Testis (tissue), 3 donors: ENCODE measurements around the gene DRGX. TPM values are rescaled to one million over a fixed set of nuclear protein-coding genes. Genes with fewer than 3 reads are reported as not detected.

Source experiments
- DNase-seq: peaks from one replicate; pipeline ENCODE4 v3.0.0-alpha.2; 2019
- H3K27ac ChIP-seq, 2 donors: fragments of 200-600 bp; sonication (generic); one replicate each; pipeline ENCODE4 v1.5.1; 2019
- H3K27me3 ChIP-seq: fragments of 200-600 bp; sonication (generic); one replicate; pipeline ENCODE4 v1.5.1; 2019
- H3K36me3 ChIP-seq: fragments of 200-600 bp; sonication (generic); one replicate; pipeline ENCODE4 v1.5.1; 2017; ENCODE audit warnings: low read depth; ENCODE audit errors: missing control alignments
- H3K4me1 ChIP-seq: fragments of 200-600 bp; sonication (generic); one replicate; pipeline ENCODE4 v1.5.1; 2019
- H3K4me3 ChIP-seq, 2 donors: fragments of 200-600 bp; sonication (generic); one replicate each; pipeline ENCODE4 v1.5.1; 2017 to 2019
- H3K9me3 ChIP-seq: fragments of 200-600 bp; sonication (generic); one replicate; pipeline ENCODE4 v1.5.1; 2017
- CTCF ChIP-seq, 3 experiments: fragments of 450-650 bp in 2 of 3; fragments of 200-600 bp in 1 of 3; sonication (generic) in 1 of 3; IDR thresholded peaks; one replicate each; pipeline ENCODE4 v1.5.1; 2016 to 2019; ENCODE audit warnings: antibody characterized with exemption in 3 of 3, mild to moderate bottlenecking in 2 of 3, moderate library complexity in 1 of 3
- POLR2A ChIP-seq: fragments of 450-650 bp; IDR thresholded peaks from one replicate; pipeline ENCODE4 v1.6.1; 2017; ENCODE audit warnings: antibody characterized with exemption, mild to moderate bottlenecking, moderate library complexity
- WGBS, 2 donors: methylation state at CpG; one replicate each; pipeline ENCODE4 v1.1.5; 2018; 5-methylcytosine and 5-hydroxymethylcytosine counted together
- intact Hi-C: fragments of 100-400 bp; cut with DNase I; formaldehyde crosslinking; loops from one replicate; pipeline ENCODE4 v1.15.1; 2023; ENCODE audit warnings: low total_unique reads
- polyA plus RNA-seq: library from polyadenylated mRNA; stranded (reverse); fragments of 350-450 nt; fragmentation: Illumina TruSeq; extraction: RNeasy Lipid Tissue Mini Kit (QIAGEN cat#74804); gene quantifications from one replicate; pipeline ENCODE4 v1.2.3, GENCODE V29; 2014; ENCODE audit warnings: low read depth, low replicate concordance; ENCODE audit not compliant: insufficient read depth
- total RNA-seq, 2 donors: library from RNA; depleted of rRNA; stranded (reverse); fragments of >200 nt; gene quantifications; one replicate each; pipeline ENCODE4 v1.2.3, GENCODE V29; 2016

The DRGX gene
- total and polyA plus RNA-seq, 3 donors from 2014 or later, result 0.33 TPM; not detected in 2

GRCh38 chr10:49363309-49364031 lies 32.4 kb downstream of the DRGX start:
- no peaks in the 10 kb centered on the region for H3K9me3 ChIP-seq
- TF ChIP-seq POLR2A, result no peak
- TF ChIP-seq CTCF (IDR thresholded peaks at IDR 0.05), result no peak
- H3K4me1 ChIP-seq, result peaks cover 8% of the 10 kb centered on the region
- no peak for DNase-seq
- H3K27ac ChIP-seq, result no peak overlapping the region
- no peaks in the 10 kb centered on the region for H3K36me3 ChIP-seq
- intact Hi-C loops, result no loop called here
- no peaks in the 10 kb centered on the region for H3K27me3 ChIP-seq
- WGBS, 2 donors, result 84 to 93% methylated on average over 8 of the region's 8 CpGs
- H3K4me3 ChIP-seq, result no peak overlapping the region

GRCh38 chr10:49362596-49363260 lies 33.2 kb downstream of the DRGX start:
- H3K36me3 ChIP-seq, result no peaks in the 10 kb centered on the region
- H3K4me1 ChIP-seq, result peaks cover 8% of the 10 kb centered on the region
- no peak overlapping the region for H3K27ac ChIP-seq
- 81 to 82% methylated on average over 8 to 10 of the region's 10 CpGs for WGBS, 2 donors
- no peak overlapping the region for H3K4me3 ChIP-seq
- DNase-seq, result no peak
- H3K9me3 ChIP-seq, result no peaks in the 10 kb centered on the region
- TF ChIP-seq POLR2A, result no peak
- no peak for TF ChIP-seq CTCF (IDR thresholded peaks at IDR 0.05)
- H3K27me3 ChIP-seq, result no peaks in the 10 kb centered on the region
- intact Hi-C loops, result no loop called here

GRCh38 chr10:49361735-49362568 lies 33.9 kb downstream of the DRGX start:
- H3K4me3 ChIP-seq, result no peak overlapping the region
- no peaks in the 10 kb centered on the region for H3K27me3 ChIP-seq
- intact Hi-C loops, result no loop called here
- H3K36me3 ChIP-seq, result no peaks in the 10 kb centered on the region
- TF ChIP-seq POLR2A, result no peak
- no peak for TF ChIP-seq CTCF (IDR thresholded peaks at IDR 0.05)
- no peak overlapping the region for H3K27ac ChIP-seq
- 82 to 84% methylated on average over 10 to 11 of the region's 11 CpGs for WGBS, 2 donors
- H3K4me1 ChIP-seq, result peaks cover 8% of the 10 kb centered on the region
- no peaks in the 10 kb centered on the region for H3K9me3 ChIP-seq
- DNase-seq, result no peak

GRCh38 chr10:49361178-49361554 lies 34.7 kb downstream of the DRGX start:
- intact Hi-C loops, result no loop called here
- no peak for DNase-seq
- Histone ChIP-seq H3K4me1 (peaks cover 8% of the 10 kb centered on the region), H3K27me3 (no peaks in the 10 kb centered on the region), H3K27ac (no peak overlapping the region), H3K4me3 (no peak overlapping the region), H3K36me3 (no peaks in the 10 kb centered on the region), H3K9me3 (no peaks in the 10 kb centered on the region)
- 83 to 89% methylated on average over 8 of the region's 8 CpGs for WGBS, 2 donors
- TF ChIP-seq POLR2A (no peak), CTCF (IDR thresholded peaks at IDR 0.05) (no peak)
